OCI-LY3 (cell line): ENCODE measurements around the gene PLEKHG3.
"Not testable (repeated sequence)": the region's sequence is repeated elsewhere in the genome, so short reads cannot be mapped to it uniquely, and the experiment has no call there.

Experiments
- EZH2phosphoT487 ChIP-seq: fragments of 200-600 bp; shearing (Covaris generic); IDR thresholded peaks from 2 replicates; pipeline ENCODE4 v1.6.1; 2018; ENCODE audit warnings: antibody characterized with exemption, mixed run types, low read depth
- TF ChIP-seq, protein P1 (sequence below): fragments of 200-600, 300-600 bp; sonication (generic); IDR thresholded peaks from 2 replicates; pipeline ENCODE4 v1.5.1; 2014; ENCODE audit warnings: antibody characterized with exemption, low read length, low read depth

DNA sequence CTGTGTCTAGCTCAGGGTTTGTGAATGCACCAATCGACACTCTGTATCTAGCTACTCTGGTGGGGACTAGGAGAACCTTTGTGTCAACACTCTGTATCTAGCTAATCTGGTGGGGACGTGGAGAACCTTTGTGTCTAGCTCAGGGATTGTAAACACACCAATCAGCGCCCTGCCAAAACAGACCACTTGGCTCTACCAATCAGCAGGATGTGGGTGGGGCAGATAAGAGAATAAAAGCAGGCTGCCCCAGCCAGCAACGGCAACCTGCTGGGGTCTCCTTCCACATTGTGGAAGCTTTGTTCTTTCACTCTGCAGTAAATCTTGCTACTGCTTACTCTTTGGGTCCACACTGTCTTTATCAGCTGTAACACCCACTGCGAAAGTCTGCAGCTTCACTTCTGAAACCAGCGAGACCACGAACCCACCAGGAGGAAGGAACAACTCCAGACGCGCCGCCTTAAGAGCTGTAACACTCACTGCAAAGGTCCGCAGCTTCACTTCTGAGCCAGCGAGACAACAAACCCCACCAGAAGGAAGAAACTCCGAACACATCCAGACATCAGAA is 45.4 kb upstream of the PLEKHG3 start:
- TF ChIP-seq, protein P1, sequence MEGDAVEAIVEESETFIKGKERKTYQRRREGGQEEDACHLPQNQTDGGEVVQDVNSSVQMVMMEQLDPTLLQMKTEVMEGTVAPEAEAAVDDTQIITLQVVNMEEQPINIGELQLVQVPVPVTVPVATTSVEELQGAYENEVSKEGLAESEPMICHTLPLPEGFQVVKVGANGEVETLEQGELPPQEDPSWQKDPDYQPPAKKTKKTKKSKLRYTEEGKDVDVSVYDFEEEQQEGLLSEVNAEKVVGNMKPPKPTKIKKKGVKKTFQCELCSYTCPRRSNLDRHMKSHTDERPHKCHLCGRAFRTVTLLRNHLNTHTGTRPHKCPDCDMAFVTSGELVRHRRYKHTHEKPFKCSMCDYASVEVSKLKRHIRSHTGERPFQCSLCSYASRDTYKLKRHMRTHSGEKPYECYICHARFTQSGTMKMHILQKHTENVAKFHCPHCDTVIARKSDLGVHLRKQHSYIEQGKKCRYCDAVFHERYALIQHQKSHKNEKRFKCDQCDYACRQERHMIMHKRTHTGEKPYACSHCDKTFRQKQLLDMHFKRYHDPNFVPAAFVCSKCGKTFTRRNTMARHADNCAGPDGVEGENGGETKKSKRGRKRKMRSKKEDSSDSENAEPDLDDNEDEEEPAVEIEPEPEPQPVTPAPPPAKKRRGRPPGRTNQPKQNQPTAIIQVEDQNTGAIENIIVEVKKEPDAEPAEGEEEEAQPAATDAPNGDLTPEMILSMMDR: not testable (repeated sequence)
- TF ChIP-seq EZH2phosphoT487: not testable (repeated sequence)
